ENCODE data around the gene IZUMO4. TPM values are rescaled to one million over a fixed set of nuclear protein-coding genes. Genes with fewer than 3 reads are reported as not detected.

Gene IZUMO4
- total RNA-seq, 1 donor from 2014 or later: 9.5 TPM

- Mint-ChIP-seq H3K4me1 (ENCODE audit: low read depth) (no peaks in the 10 kb centered on the region), H3K27me3 (ENCODE audit: low read depth) (no peaks in the 10 kb centered on the region)
Observed at GRCh38 chr19:2132191-2132590, 35.5 kb downstream of the IZUMO4 start.

DNA sequence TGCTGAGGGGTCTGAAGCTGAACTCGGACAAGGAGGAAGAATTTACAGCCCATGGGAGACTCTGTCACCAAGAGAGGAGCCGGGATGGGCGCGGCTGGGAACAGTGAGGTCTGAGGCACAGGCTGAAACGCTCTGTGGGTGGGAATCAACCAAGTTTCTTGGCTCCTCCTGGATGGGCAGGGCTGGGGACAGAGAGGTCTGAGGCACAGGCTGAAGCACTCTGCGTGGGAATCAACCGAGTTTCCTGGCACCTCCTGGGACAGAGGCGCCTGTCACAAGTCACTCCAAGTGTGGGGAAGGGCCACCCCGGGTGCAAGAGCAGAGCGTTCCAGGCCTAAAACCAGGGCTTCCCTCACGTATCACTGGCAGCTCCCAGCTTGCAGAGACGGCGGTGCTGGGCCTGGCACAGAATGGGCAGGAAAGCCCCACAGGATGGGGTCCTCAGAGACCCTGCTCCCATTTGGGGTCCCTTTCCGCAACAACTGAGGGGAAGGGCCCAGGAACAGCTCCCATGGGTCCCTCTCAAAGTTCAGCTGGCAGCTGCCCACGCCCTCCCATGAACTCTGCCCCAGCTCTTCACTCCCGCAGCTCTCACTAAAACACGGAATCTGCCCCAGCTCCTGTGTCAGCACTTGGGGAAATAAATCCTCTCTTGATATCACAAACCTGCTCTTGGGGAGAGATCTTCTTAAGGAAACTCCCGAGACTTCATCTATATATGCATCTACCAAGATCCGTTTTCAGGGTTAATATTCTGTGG, 36.2 kb downstream of the IZUMO4 start:
- Mint-ChIP-seq H3K27me3 (ENCODE audit: low read depth) (no peaks in the 10 kb centered on the region), H3K27ac (no peak overlapping the region), H3K4me3 (ENCODE audit: low read depth) (no peak overlapping the region), H3K4me1 (ENCODE audit: low read depth) (no peaks in the 10 kb centered on the region), H3K36me3 (ENCODE audit: low read depth) (peaks cover 25% of the 10 kb centered on the region), H3K9me3 (no peaks in the 10 kb centered on the region)
- no peak for DNase-seq (ENCODE audit: low spot score)
- intact Hi-C loops (cut with micrococcal nuclease): no loop called here

More at GRCh38 chr19:2132191-2132590, 35.5 kb downstream of the IZUMO4 start:
- Mint-ChIP-seq H3K4me3 (ENCODE audit: low read depth) (no peak overlapping the region), H3K27ac (no peak overlapping the region), H3K9me3 (no peaks in the 10 kb centered on the region), H3K36me3 (ENCODE audit: low read depth) (peaks cover 22% of the 10 kb centered on the region)
- intact Hi-C loops (cut with micrococcal nuclease): no loop called here
- DNase-seq (ENCODE audit: low spot score): no peak

DNA sequence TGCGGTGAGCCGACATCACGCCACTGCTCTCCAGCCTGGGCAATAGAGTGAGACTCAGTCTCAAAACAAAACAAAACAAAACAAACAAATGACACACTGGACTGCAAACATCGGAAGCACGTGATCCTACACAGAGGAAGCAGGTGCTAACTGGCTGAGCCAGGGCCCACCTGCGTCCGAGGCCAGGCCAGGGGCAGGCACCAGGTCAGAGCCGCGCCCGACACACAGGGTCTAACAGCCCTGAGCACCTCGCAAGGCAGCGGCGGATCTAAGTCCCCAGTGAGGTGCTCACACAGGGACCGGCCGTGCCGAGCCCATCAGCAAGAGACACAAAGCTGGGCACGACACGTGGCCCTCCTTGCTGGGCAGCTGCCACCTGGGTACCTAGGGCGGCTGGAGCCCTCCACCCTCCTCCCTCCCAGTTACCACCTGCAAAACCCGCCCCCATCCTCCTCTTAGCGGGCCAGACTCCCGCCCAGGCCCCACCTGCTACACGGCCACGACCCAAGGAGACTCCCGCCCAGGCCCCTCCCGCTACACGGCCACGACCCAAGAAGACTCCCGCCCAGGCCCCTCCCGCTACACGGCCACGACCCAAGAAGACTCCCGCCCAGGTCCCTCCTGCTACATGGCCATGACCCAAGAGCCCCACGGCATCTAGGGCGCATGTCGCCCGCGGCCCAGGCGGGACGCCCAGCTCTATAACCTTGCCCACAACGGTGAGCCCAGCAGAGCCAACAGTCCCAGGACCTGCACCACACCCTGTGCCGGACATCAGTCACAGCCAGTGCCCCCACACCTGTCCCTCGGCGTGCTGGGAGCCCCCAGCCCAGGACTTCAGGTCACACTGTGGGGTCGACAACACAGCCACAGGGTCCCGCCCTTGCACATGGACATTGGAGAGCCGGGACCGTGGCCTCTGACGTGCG, 39.0 kb downstream of the IZUMO4 start:
- Mint-ChIP-seq H3K9me3 (no peaks in the 10 kb centered on the region), H3K4me1 (ENCODE audit: low read depth) (no peaks in the 10 kb centered on the region), H3K27ac (no peak overlapping the region), H3K36me3 (ENCODE audit: low read depth) (peaks cover 39% of the 10 kb centered on the region), H3K27me3 (ENCODE audit: low read depth) (no peaks in the 10 kb centered on the region), H3K4me3 (ENCODE audit: low read depth) (no peak overlapping the region)
- intact Hi-C loops (cut with micrococcal nuclease): no loop called here
- no peak for DNase-seq (ENCODE audit: low spot score)

DNA sequence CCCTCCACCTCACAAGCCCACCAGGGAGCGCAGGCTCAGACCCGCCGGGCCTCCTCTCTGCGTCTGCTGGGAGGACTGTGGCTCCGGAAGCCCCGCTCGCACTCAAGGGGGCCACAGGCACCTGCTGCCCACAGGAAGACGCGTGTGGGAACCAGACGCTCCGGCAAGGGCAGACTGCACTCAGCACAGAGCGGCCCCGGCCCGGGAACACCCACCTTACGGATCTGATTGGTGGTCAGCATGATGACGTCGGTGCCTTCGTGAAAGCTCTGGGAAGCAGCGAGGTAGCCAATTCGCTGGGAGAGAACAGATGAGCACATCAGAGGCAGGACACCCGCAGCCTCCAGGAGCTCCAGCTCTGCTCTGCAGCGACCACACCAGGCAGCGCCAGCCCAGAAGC, 40.1 kb downstream of the IZUMO4 start:
- Mint-ChIP-seq H3K27me3 (ENCODE audit: low read depth) (no peaks in the 10 kb centered on the region), H3K27ac (no peak overlapping the region), H3K36me3 (ENCODE audit: low read depth) (peaks cover 43% of the 10 kb centered on the region), H3K9me3 (no peaks in the 10 kb centered on the region), H3K4me3 (ENCODE audit: low read depth) (no peak overlapping the region), H3K4me1 (ENCODE audit: low read depth) (no peaks in the 10 kb centered on the region)
- intact Hi-C loops (cut with micrococcal nuclease): no loop called here
- no peak for DNase-seq (ENCODE audit: low spot score)

DNA sequence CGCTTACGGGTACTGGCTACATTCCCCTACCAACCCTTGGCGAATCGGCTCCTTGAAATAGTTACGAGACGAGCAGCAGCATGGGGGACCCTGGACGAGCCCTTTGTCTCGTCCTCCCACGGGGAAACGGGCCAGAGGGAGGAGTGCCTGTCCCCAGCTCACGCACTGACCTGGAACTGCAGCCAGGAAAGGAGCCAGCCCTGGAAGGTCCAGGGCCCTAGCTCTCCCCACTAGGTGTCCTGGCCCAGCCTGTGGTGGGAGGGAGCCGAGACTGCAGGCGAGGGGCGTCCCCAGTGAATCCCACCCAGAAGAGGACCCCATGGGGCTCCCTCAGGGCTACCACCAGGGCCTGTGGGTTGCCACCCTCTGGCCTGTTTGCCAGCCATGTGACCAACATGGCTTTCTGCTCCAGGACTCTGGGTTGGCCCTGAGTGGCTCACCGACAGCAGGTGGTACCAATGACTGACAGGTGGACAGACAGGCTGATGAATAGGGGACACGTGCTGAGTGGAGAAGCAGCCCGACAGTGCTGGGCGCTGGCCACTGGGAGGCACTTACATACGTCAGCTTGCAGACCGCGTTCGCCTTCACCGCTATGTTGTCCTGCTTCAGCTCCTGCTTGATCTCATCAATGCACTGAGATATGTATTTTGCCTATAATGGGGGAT, 41.5 kb downstream of the IZUMO4 start:
- H3K27me3 Mint-ChIP-seq (ENCODE audit: low read depth): no peaks in the 10 kb centered on the region
- intact Hi-C loops (cut with micrococcal nuclease): no loop called here

GRCh38 chr19:2139385-2140137, 42.8 kb downstream of the IZUMO4 start:
- Mint-ChIP-seq H3K9me3 (no peaks in the 10 kb centered on the region), H3K4me3 (ENCODE audit: low read depth) (no peak overlapping the region), H3K36me3 (ENCODE audit: low read depth) (peaks cover 36% of the 10 kb centered on the region), H3K27me3 (ENCODE audit: low read depth) (no peaks in the 10 kb centered on the region), H3K27ac (no peak overlapping the region), H3K4me1 (ENCODE audit: low read depth) (no peaks in the 10 kb centered on the region)
- no peak for DNase-seq (ENCODE audit: low spot score)
- intact Hi-C loops (cut with micrococcal nuclease): no loop called here

More for the DNA sequence above, 41.5 kb downstream of the IZUMO4 start:
- Mint-ChIP-seq H3K4me3 (ENCODE audit: low read depth) (no peak overlapping the region), H3K4me1 (ENCODE audit: low read depth) (no peaks in the 10 kb centered on the region), H3K9me3 (no peaks in the 10 kb centered on the region), H3K36me3 (ENCODE audit: low read depth) (peaks cover 39% of the 10 kb centered on the region), H3K27ac (no peak overlapping the region)
- DNase-seq (ENCODE audit: low spot score): no peak

- Mint-ChIP-seq H3K27me3 (ENCODE audit: low read depth) (no peaks in the 10 kb centered on the region), H3K9me3 (no peaks in the 10 kb centered on the region), H3K4me3 (ENCODE audit: low read depth) (no peak overlapping the region), H3K4me1 (ENCODE audit: low read depth) (peaks cover 3% of the 10 kb centered on the region), H3K27ac (no peak overlapping the region), H3K36me3 (ENCODE audit: low read depth) (peaks cover 36% of the 10 kb centered on the region)
- DNase-seq (ENCODE audit: low spot score): no peak
- intact Hi-C loops (cut with micrococcal nuclease): no loop called here
Observed at GRCh38 chr19:2140138-2140569, 43.4 kb downstream of the IZUMO4 start.

DNA sequence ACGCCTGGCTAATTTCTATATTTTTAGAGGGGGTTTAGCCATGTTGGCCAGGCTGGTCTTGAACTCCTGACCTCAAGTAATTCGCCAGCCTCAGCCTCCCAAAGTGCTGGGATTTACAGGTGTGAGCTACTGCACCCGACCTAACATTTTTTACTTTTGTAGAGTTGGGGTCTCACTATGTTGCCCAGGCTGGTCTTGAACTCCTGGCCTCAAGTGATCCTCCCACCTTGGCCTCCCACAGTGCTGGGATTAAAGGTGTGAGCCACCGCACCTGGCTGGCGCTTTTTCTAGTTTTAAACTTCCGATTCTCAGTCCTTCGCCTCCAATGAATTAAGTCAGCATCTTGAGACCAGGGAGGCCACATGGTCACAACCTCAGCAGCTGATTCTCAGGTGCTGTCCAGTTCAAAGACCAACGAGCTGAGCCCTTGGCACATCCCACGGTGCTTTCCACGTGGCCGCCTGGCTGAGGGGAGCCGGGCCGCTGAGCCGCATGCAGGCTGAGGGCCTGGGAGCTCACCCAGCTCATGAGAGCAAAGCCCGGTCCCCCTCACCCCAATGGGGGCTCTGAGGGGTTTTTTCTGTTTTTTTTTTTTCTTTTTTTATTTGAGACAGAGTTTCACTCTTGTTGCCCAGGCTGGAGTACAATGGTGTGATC, 45.6 kb downstream of the IZUMO4 start:
- intact Hi-C loops (cut with micrococcal nuclease): no loop called here
- H3K4me3 Mint-ChIP-seq (ENCODE audit: low read depth): no peak overlapping the region
- H3K9me3 Mint-ChIP-seq: no peaks in the 10 kb centered on the region
- H3K27ac Mint-ChIP-seq: no peak overlapping the region
- H3K27me3 Mint-ChIP-seq (ENCODE audit: low read depth): no peaks in the 10 kb centered on the region
- peaks cover 6% of the 10 kb centered on the region for H3K4me1 Mint-ChIP-seq (ENCODE audit: low read depth)
- no peak for DNase-seq (ENCODE audit: low spot score)
- H3K36me3 Mint-ChIP-seq (ENCODE audit: low read depth): peaks cover 33% of the 10 kb centered on the region

- H3K27ac Mint-ChIP-seq: no peak overlapping the region
- intact Hi-C loops (cut with micrococcal nuclease): no loop called here
- no peak overlapping the region for H3K4me3 Mint-ChIP-seq (ENCODE audit: low read depth)
Observed at GRCh38 chr19:2144190-2144589, 47.5 kb downstream of the IZUMO4 start.

DNA sequence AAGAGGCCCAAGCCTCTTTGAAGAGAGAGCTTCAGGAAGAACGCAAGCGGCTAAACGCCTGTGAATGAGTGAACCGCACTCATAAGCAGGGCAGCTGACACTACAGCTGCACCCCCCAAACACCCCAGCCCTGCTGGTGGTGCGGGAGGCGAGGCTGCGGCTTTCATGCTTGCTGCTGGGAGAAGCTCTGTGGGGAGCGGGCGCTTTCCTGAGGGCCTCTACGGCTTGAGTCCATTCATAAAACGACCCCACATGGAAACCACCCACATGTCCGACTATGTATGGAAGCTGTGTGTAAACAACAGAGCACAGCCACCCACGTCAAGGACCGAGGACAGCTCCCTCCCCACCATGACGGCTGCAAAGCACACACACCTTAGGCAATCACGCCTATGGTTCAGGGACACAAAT, 49.1 kb downstream of the IZUMO4 start:
- no peaks in the 10 kb centered on the region for H3K27me3 Mint-ChIP-seq (ENCODE audit: low read depth)
- no peak overlapping the region for H3K4me3 Mint-ChIP-seq (ENCODE audit: low read depth)
- peaks cover 31% of the 10 kb centered on the region for H3K36me3 Mint-ChIP-seq (ENCODE audit: low read depth)
- peaks cover 24% of the 10 kb centered on the region for H3K4me1 Mint-ChIP-seq (ENCODE audit: low read depth)
- no peak overlapping the region for H3K27ac Mint-ChIP-seq
- intact Hi-C loops (cut with micrococcal nuclease): no loop called here
- no peak for DNase-seq (ENCODE audit: low spot score)
- no peaks in the 10 kb centered on the region for H3K9me3 Mint-ChIP-seq

More at GRCh38 chr19:2144190-2144589, 47.5 kb downstream of the IZUMO4 start:
- Mint-ChIP-seq H3K9me3 (no peaks in the 10 kb centered on the region), H3K36me3 (ENCODE audit: low read depth) (peaks cover 34% of the 10 kb centered on the region), H3K4me1 (ENCODE audit: low read depth) (peaks cover 17% of the 10 kb centered on the region), H3K27me3 (ENCODE audit: low read depth) (no peaks in the 10 kb centered on the region)
- DNase-seq (ENCODE audit: low spot score): no peak

DNA sequence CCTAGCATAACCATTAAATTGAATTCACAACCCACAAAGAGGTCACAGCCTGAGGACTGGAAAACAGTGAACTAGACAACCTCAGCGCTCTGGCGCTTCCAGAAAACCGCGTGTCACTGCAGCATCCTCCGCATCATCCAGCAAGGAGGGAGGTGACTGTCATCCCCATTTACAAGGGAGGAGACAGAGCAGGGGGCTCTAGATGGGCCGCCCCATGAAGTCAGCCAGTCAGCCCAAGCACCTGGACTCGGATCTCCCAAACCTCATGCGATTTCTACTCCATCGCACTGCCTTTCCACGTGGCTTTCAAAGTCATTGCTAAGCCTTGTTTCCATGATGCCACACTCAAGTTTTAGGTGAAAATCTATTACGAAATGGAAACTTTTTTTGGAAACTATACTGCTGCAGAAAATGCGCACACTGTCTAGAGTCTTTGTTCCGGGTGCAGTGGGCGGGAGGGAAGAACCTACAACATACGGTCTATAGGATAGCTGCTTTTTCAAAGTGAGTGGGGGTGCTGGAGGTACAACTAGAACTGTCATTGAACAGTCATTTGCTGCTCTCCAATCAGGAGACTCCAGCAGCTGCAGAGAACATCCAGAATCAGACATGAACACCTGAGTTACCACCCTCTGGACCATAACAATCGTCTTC, 51.9 kb downstream of the IZUMO4 start:
- H3K4me1 Mint-ChIP-seq (ENCODE audit: low read depth): peaks cover 31% of the 10 kb centered on the region
- H3K27ac Mint-ChIP-seq: peak overlapping the region; percentile 18
- peaks cover 25% of the 10 kb centered on the region for H3K36me3 Mint-ChIP-seq (ENCODE audit: low read depth)
- intact Hi-C loops (cut with micrococcal nuclease): no loop called here
- no peaks in the 10 kb centered on the region for H3K27me3 Mint-ChIP-seq (ENCODE audit: low read depth)
- H3K4me3 Mint-ChIP-seq (ENCODE audit: low read depth): peak overlapping the region; percentile 85
- no peaks in the 10 kb centered on the region for H3K9me3 Mint-ChIP-seq
- DNase-seq (ENCODE audit: low spot score): no peak
